IMR-90 (cell line): Measurements from ENCODE around the gene MAN2A1. TPM values are rescaled to one million over a fixed set of nuclear protein-coding genes. Genes with fewer than 3 reads are reported as not detected.

Source experiments
- ATAC-seq: fragments of 200-7000 bp; cut with Tn5 transposase; 2 replicates; pipeline ENCODE4 v1.9.1; 2020; ENCODE audit warnings: low read depth, mild to moderate bottlenecking, moderate library complexity
- BruUV-seq: library from RNA; stranded (reverse); fragments of 400-500 nt; replicated peaks from 2 replicates; lab custom pipeline; 2021; lab: Mats Ljungman, UMichigan
- CTCF ChIA-PET: fragments of 300-600 bp; formaldehyde crosslinking; extraction: SDS; loops from one replicate; lab custom pipeline; 2021; ENCODE audit warnings: antibody characterized with exemption; lab: Yijun Ruan, JAX
- POLR2A ChIA-PET: fragments of 300-600 bp; sonication (Branson Sonifier 250); formaldehyde crosslinking; loops from one replicate; lab custom pipeline; 2022; ENCODE audit warnings: antibody characterized with exemption; ENCODE audit not compliant: unreplicated experiment; lab: Charles Lee
- DNase-seq: peaks from one replicate; pipeline ENCODE4 v3.0.0; 2013
- H2AFZ ChIP-seq: replicated peaks from 2 replicates; pipeline ENCODE3; 2013; ENCODE audit warnings: low read length, mild to moderate bottlenecking; ENCODE audit not compliant: poor library complexity
- H2AK5ac ChIP-seq: 2 replicates; pipeline ENCODE4 v1.6.1; 2013; ENCODE audit warnings: low read depth, low read length, inconsistent platforms
- H2AK9ac ChIP-seq: replicated peaks from 2 replicates; pipeline ENCODE3; 2013; ENCODE audit warnings: mild to moderate bottlenecking, low read depth, low read length, moderate library complexity; ENCODE audit not compliant: poor library complexity
- H2BK120ac ChIP-seq: 2 replicates; pipeline ENCODE4 v1.6.1; 2013; ENCODE audit warnings: low read depth, low read length, inconsistent platforms
- H2BK15ac ChIP-seq: 3 replicates; pipeline ENCODE4 v1.6.1; 2013; ENCODE audit warnings: low read depth, low read length, inconsistent platforms
- H2BK20ac ChIP-seq: 2 replicates; pipeline ENCODE4 v1.6.1; 2013; ENCODE audit warnings: low read depth, mild to moderate bottlenecking, inconsistent platforms, low read length, moderate library complexity
- H2BK5ac ChIP-seq: 2 replicates; pipeline ENCODE4 v1.6.1; 2013; ENCODE audit warnings: mild to moderate bottlenecking, low read depth, low read length, inconsistent platforms; ENCODE audit not compliant: poor library complexity, severe bottlenecking
- H3K14ac ChIP-seq: replicated peaks from 2 replicates; pipeline ENCODE4 v1.6.1; 2013; ENCODE audit warnings: low read depth, low read length, inconsistent platforms
- H3K18ac ChIP-seq: 2 replicates; pipeline ENCODE4 v1.6.1; 2013; ENCODE audit warnings: low read depth, low read length, control low read depth
- H3K23ac ChIP-seq: 2 replicates; pipeline ENCODE4 v1.6.1; 2013; ENCODE audit warnings: low read depth, low read length, inconsistent platforms
- H3K27ac ChIP-seq: 2 replicates; pipeline ENCODE4 v1.5.1; 2013; ENCODE audit warnings: mild to moderate bottlenecking, control low read depth, low read length; ENCODE audit not compliant: insufficient read depth
- H3K27me3 ChIP-seq: 2 replicates; pipeline ENCODE4 v1.6.1; 2013; ENCODE audit warnings: low read length; ENCODE audit not compliant: control insufficient read depth, insufficient read depth
- H3K36me3 ChIP-seq: 2 replicates; pipeline ENCODE4 v1.6.1; 2013; ENCODE audit warnings: low read length, mixed read lengths; ENCODE audit not compliant: control insufficient read depth, insufficient read depth
- H3K4ac ChIP-seq: 2 replicates; pipeline ENCODE4 v1.6.1; 2013; ENCODE audit warnings: low read depth, low read length, inconsistent platforms
- H3K4me1 ChIP-seq: 2 replicates; pipeline ENCODE4 v1.6.1; 2013; ENCODE audit warnings: low read length, mixed read lengths; ENCODE audit not compliant: control insufficient read depth, insufficient read depth
- H3K4me2 ChIP-seq: 2 replicates; pipeline ENCODE4 v1.6.1; 2013; ENCODE audit warnings: low read depth, mild to moderate bottlenecking, control low read depth, low read length, moderate library complexity
- H3K4me3 ChIP-seq: 2 replicates; pipeline ENCODE4 v1.5.1; 2013; ENCODE audit warnings: low read depth, mild to moderate bottlenecking, control low read depth, low read length, moderate library complexity; ENCODE audit not compliant: insufficient read depth
- H3K56ac ChIP-seq: 2 replicates; pipeline ENCODE4 v1.6.1; 2013; ENCODE audit warnings: low read length, inconsistent platforms; ENCODE audit not compliant: insufficient read depth; ENCODE audit errors: extremely low read depth
- H3K79me1 ChIP-seq, 2 experiments: 2 replicates each; pipeline ENCODE4 v1.6.1; 2013; ENCODE audit warnings: low read length in 2 of 2, inconsistent platforms in 1 of 2, low read depth in 1 of 2
- H3K9ac ChIP-seq: 2 replicates; pipeline ENCODE4 v1.6.1; 2013; ENCODE audit warnings: low read depth, low read length, control low read depth
- H3K9me1 ChIP-seq: 2 replicates; pipeline ENCODE4 v1.6.1; 2013; ENCODE audit warnings: low read length, inconsistent platforms; ENCODE audit not compliant: insufficient read depth
- H3K9me3 ChIP-seq: 2 replicates; pipeline ENCODE4 v1.6.1; 2013; ENCODE audit warnings: low read length; ENCODE audit not compliant: control insufficient read depth, insufficient read depth
- H4K20me1 ChIP-seq: 2 replicates; pipeline ENCODE4 v1.6.1; 2013; ENCODE audit warnings: low read length, inconsistent platforms; ENCODE audit not compliant: insufficient read depth
- H4K5ac ChIP-seq: 2 replicates; pipeline ENCODE4 v1.6.1; 2013; ENCODE audit warnings: mild to moderate bottlenecking, low read depth, low read length, control low read depth
- H4K8ac ChIP-seq, 2 experiments: 2 replicates each; pipeline ENCODE4 v1.6.1; 2013; ENCODE audit warnings: low read depth in 2 of 2, low read length in 2 of 2, control low read depth in 1 of 2, inconsistent platforms in 1 of 2
- H4K91ac ChIP-seq: 2 replicates; pipeline ENCODE4 v1.6.1; 2013; ENCODE audit warnings: low read depth, low read length, inconsistent platforms; ENCODE audit not compliant: insufficient read depth
- CEBPB ChIP-seq: IDR thresholded peaks from 2 replicates; pipeline ENCODE4 v1.6.1; 2012; ENCODE audit warnings: low read depth, low read length, improper control_type of control experiment
- CHD1 ChIP-seq: IDR thresholded peaks from 2 replicates; pipeline ENCODE4 v1.6.1; 2012; ENCODE audit warnings: low read depth, low read length, improper control_type of control experiment
- ELK1 ChIP-seq: fragments of 150-350 bp; IDR thresholded peaks from 2 replicates; pipeline ENCODE4 v1.6.1; 2016; ENCODE audit warnings: low read depth, mild to moderate bottlenecking, low read length, moderate library complexity, borderline replicate concordance
- MAFK ChIP-seq: IDR thresholded peaks from 2 replicates; pipeline ENCODE4 v1.6.1; 2012; ENCODE audit warnings: low read depth, low read length, improper control_type of control experiment
- RAD21 ChIP-seq: IDR thresholded peaks from 2 replicates; pipeline ENCODE4 v1.6.1; 2012; ENCODE audit warnings: low read length, improper control_type of control experiment
- RCOR1 ChIP-seq: IDR thresholded peaks from 2 replicates; pipeline ENCODE4 v1.6.1; 2012; ENCODE audit warnings: mild to moderate bottlenecking, low read length, improper control_type of control experiment; ENCODE audit not compliant: insufficient replicate concordance
- WGBS, 2 experiments: methylation state at CpG; one replicate each; pipeline versions ENCODE4 v1.1.5 to v1.1.7; 2013; ENCODE audit warnings: missing lambda C conversion rate in 2 of 2; ENCODE audit not compliant: insufficient read length in 1 of 2; ENCODE audit errors: extremely low coverage in 2 of 2; 5-methylcytosine and 5-hydroxymethylcytosine counted together
- dilution Hi-C: fragments of 300-500 bp; cut with HindIII; formaldehyde crosslinking; loops from one replicate; pipeline ENCODE4 v1.14.3; 2018; ENCODE audit warnings: low sequenced_read_pairs; ENCODE audit not compliant: unreplicated experiment
- in situ Hi-C: fragments of 300-500 bp; cut with MboI; formaldehyde crosslinking; loops from 3 replicates; pipeline ENCODE4 v1.14.3; 2019; ENCODE audit warnings: low sequenced_read_pairs, inconsistent platforms, mixed read lengths
- intact Hi-C: fragments of 100-400 bp; cut with micrococcal nuclease; formaldehyde crosslinking; loops from 2 replicates; pipeline ENCODE4 v1.10.0; 2022
- polyA plus RNA-seq, 3 experiments: library from polyadenylated mRNA; depleted of rRNA; stranded (reverse); fragments of >200 nt; gene quantifications; 2 replicates each; pipeline ENCODE4 v1.2.3, GENCODE V29; 2012; ENCODE audit warnings: low replicate concordance in 1 of 3
- total RNA-seq: library from RNA; depleted of rRNA; stranded (reverse); fragments of >200 nt; gene quantifications from 2 replicates; pipeline ENCODE4 v1.2.3, GENCODE V29; 2012

MAN2A1 gene
- total and polyA plus RNA-seq, 2 of the 4 experiments (the other 2 are of a cell fraction), result 16.4 to 29.6 TPM

DNA sequence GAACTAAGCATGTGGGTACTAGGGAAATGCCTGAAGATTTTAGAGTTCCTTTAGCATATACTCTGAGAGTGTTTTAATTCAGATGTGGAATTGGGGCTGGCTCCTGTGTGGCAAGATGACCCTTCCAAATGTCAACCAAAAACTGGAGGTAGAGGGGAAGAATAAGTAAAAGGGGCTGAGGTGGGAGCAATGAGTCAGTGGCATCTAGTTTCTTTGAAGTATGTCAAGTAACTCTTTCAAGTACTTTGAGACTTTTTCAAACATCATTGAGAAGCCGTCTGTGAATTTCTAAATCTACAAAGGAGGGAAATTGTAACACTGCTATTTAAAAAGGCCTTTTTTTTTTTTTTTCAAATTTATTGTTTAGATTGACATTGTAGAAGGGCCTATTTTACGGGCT is 184.4 kb downstream of the MAN2A1 start:
- H2AK5ac ChIP-seq, result no peak overlapping the region
- H2AK9ac ChIP-seq, result no peak overlapping the region
- no TSS peak for BruUV-seq
- H3K18ac ChIP-seq, result no peak overlapping the region
- in situ Hi-C loops (no loop called here), dilution Hi-C loops (no loop called here), intact Hi-C loops (no loop called here)
- H2BK120ac ChIP-seq, result no peak overlapping the region
- no peak overlapping the region for H3K56ac ChIP-seq
- H3K9ac ChIP-seq, result no peak overlapping the region
- no peak for TF ChIP-seq CEBPB
- TF ChIP-seq ELK1, result no peak
- TF ChIP-seq CHD1, result no peak
- no peak for TF ChIP-seq RAD21
- no peak for TF ChIP-seq RCOR1
- TF ChIP-seq MAFK, result no peak
- H3K36me3 ChIP-seq, result no peaks in the 10 kb centered on the region
- no peak overlapping the region for H2AFZ ChIP-seq
- H3K4me2 ChIP-seq, result no peak overlapping the region
- H3K14ac ChIP-seq, result no peak overlapping the region
- H4K20me1 ChIP-seq, result no peaks in the 10 kb centered on the region
- no peak overlapping the region for H2BK5ac ChIP-seq
- no peak overlapping the region for H4K8ac ChIP-seq
- WGBS, 2 experiments, result no CpG with 5 or more reads among the region's 2 CpGs
- no peak overlapping the region for H4K91ac ChIP-seq
- ChIA-PET POLR2A (no interaction called here), CTCF (no interaction called here)
- H3K79me1 ChIP-seq, result no peaks in the 10 kb centered on the region
- H3K27ac ChIP-seq, result no peak overlapping the region
- H3K4me1 ChIP-seq, result no peaks in the 10 kb centered on the region
- H3K9me1 ChIP-seq, result peaks cover 3% of the 10 kb centered on the region; the same call in 1 of the 2 replicates
- no peaks in the 10 kb centered on the region for H3K27me3 ChIP-seq
- no peak overlapping the region for H2BK20ac ChIP-seq
- H3K4me3 ChIP-seq, result no peak overlapping the region
- no peak overlapping the region for H3K4ac ChIP-seq
- H2BK15ac ChIP-seq, result no peak overlapping the region
- DNase-seq (no peak), ATAC-seq (no peak)
- H3K9me3 ChIP-seq, result no peaks in the 10 kb centered on the region
- no peak overlapping the region for H3K23ac ChIP-seq
- no peak overlapping the region for H4K5ac ChIP-seq
